Stimulated activated CD8-positive, alpha-beta memory T cell treated with anti-CD3 and anti-CD28 coated beads, Interleukin-2, amount 100 ng/mL, for 1 hour (primary cell): Measurements from ENCODE around the gene CTTNBP2.

Source experiments
- DNase-seq, 2 donors: peaks; one replicate each; pipeline ENCODE4 v3.0.0-alpha.2; 2020; ENCODE audit warnings: low read depth in 2 of 2

CTTNBP2 gene, protein sequence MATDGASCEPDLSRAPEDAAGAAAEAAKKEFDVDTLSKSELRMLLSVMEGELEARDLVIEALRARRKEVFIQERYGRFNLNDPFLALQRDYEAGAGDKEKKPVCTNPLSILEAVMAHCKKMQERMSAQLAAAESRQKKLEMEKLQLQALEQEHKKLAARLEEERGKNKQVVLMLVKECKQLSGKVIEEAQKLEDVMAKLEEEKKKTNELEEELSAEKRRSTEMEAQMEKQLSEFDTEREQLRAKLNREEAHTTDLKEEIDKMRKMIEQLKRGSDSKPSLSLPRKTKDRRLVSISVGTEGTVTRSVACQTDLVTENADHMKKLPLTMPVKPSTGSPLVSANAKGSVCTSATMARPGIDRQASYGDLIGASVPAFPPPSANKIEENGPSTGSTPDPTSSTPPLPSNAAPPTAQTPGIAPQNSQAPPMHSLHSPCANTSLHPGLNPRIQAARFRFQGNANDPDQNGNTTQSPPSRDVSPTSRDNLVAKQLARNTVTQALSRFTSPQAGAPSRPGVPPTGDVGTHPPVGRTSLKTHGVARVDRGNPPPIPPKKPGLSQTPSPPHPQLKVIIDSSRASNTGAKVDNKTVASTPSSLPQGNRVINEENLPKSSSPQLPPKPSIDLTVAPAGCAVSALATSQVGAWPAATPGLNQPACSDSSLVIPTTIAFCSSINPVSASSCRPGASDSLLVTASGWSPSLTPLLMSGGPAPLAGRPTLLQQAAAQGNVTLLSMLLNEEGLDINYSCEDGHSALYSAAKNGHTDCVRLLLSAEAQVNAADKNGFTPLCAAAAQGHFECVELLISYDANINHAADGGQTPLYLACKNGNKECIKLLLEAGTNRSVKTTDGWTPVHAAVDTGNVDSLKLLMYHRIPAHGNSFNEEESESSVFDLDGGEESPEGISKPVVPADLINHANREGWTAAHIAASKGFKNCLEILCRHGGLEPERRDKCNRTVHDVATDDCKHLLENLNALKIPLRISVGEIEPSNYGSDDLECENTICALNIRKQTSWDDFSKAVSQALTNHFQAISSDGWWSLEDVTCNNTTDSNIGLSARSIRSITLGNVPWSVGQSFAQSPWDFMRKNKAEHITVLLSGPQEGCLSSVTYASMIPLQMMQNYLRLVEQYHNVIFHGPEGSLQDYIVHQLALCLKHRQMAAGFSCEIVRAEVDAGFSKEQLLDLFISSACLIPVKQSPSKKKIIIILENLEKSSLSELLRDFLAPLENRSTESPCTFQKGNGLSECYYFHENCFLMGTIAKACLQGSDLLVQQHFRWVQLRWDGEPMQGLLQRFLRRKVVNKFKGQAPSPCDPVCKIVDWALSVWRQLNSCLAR (N-terminal part only)

GRCh38 chr7:117873310-117874190, at the start of gene CTTNBP2:
TSS of gene CTTNBP2 (minus strand) at chr7:117873441. CDS start at chr7:117873415, 26 bp downstream.
- no peak for DNase-seq

DNA sequence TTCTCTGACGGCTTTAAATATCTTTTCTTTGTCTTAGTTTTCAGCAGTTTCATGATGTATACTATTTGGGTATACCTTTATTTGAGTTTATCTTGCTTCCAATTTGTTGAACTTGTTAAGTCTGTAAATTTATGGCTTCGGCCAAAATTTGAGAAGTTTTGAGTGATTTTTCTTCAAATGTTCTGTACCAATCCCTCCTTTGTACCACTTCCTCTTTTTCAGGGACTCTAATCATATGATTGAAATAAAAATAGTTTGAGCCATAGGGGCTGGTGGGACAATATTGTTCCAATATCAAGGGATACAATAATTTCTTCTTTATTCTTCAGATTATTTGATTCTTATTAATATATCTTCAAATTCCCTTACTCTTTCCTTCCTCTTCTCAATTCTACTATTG, 43.1 kb upstream of the CTTNBP2 start:
- DNase-seq: no peak

- DNase-seq: no peak
These were observed 39.2 kb upstream of the CTTNBP2 start for GRCh38 chr7:117912421-117912820.

DNA sequence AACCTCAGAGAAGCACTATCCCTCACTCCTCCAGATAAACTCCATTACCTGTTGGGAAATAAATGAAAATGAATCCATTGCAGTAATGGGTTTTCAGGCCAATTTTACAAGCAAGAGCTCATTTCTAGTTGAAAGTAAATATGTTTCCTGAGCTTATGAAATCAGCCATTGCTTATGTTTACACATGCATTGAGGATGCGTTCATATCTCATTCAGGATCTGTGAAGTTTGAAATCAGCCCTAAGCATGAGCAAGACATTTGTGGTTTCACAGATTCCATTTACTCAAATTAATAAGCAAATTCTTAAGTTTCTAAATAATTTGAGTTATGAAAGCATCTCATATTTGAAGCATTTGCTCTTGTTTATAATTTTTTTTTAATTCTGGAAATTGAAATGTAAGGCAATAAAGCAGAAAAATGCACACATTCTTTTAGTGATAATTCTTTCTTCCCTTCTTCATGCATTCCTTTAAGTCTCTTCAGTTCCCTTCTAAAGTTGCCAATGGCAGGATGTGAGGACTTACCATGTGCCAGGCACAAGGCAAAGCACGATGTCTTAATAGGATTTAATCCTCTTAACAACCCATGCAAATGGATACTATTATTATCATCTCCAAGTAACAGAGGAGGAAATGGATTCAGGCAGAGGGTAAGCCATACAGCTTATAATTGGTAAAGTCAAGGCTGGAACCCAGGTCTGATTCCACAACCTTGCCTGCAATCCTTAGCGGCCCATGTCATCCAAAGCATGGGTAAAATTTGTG, 35.0 kb upstream of the CTTNBP2 start:
- no peak for DNase-seq

DNA sequence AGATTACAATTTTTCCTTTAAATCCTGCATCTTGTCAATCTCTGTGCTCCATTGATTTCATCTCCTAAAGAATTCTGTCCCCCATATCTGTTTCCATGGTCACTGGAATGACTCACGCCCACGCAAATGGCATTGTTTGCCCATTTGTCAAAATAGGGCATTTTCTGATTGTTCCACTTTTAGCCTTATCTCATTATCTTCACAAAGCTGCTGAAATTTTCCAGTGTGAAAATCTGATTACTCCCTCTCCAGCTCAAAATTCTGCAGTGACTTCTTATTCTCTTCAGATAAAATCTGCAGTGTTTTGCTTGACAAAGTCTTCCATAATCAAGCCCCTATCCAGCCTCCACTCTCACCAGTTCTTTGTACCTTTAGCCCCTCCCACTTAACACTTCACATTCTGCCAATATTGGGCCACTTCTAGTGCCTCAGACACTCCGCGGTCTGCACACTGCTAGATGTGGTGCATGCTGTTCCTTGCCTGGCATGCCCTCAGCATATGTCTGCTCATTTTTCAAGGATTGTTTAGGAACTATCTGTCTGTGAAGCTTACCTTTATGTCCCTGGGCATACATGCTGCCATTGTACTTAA, 33.9 kb upstream of the CTTNBP2 start:
- no peak for DNase-seq

- DNase-seq: no peak
These were observed 29.2 kb upstream of the CTTNBP2 start for GRCh38 chr7:117902314-117902889.

DNA sequence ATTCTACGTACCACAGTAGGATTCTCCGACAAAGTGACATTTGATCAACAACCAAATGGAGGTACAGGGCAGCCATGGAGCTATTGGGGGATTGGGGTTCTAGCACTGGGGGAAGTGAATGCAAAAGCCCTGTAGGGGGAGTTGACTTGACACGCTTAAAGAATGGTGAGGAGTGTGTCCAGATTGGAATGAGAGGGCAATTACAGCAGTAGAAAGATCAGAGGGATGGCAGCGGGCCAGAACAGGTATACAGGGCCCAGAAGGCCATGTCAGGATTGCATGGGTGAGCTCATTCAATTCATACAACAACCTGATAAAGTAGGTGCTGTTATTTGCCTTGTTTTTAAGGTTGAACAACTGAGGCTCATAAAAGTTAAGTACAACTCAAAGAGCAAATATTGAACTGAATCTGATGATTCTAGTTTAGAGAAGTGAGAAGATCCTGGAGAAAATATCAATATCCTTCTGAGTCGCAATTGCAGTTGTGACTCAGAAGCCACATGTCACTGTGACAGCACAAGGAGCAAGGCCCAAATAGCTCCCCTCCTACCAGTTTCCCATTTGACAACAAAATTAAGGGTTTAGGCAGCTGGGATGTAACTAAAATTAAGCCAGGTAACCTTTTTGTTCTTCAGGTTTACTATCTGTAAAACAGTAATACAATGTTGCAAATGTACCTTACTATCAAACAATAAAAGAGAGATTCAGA, 28.0 kb upstream of the CTTNBP2 start:
- no peak for DNase-seq

- no peak for DNase-seq
These were observed 23.1 kb upstream of the CTTNBP2 start for GRCh38 chr7:117896339-117896738.

GRCh38 chr7:117895276-117895675, 22.0 kb upstream of the CTTNBP2 start:
- no peak for DNase-seq

DNA sequence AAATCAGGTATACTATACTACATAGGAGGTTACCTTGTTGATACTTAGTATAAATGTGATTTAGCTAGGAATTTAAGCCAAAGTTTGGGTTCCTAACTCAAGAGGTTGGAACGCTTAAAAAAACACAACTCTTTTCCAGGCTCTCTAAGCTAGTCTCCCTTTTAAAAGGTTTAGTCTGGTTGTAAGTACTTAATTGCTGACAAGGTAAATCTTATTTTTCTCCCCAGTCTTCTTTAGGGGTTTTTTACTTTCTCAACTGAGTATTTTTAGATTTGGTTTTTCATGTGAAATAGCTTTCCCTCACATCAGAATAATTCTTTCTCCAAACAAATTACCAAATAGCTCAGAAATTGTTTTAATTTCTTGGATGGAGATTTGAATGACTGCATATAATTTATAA, 20.8 kb upstream of the CTTNBP2 start:
- no peak for DNase-seq

- DNase-seq: no peak
These were observed 19.6 kb upstream of the CTTNBP2 start for GRCh38 chr7:117892821-117893220.

DNA sequence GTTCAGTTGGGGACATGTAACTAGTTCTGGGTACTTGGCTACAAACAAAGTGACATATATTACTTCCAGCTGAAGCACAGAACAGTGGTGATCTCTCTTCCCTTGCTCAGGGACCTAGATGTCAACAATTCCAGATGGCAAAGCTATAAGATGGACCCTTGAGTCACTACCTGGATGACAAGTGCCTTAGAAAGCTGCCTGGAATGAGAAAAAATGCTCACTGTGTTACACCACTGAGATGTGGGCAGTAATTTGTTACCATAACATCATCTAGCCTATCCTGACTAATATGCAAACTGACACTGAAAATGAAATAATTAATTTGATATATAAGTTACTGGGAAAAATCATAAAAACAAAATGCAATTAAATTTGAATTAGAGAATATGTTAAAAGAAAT, 16.4 kb upstream of the CTTNBP2 start:
- no peak for DNase-seq

GRCh38 chr7:117888627-117889026, 15.4 kb upstream of the CTTNBP2 start:
- no peak for DNase-seq

- no peak for DNase-seq
These were observed 9.4 kb upstream of the CTTNBP2 start for GRCh38 chr7:117882594-117882993.

- DNase-seq: no peak
These were observed 3.5 kb upstream of the CTTNBP2 start for GRCh38 chr7:117876761-117877160.

- DNase-seq: no peak
These were observed 2.3 kb upstream of the CTTNBP2 start for GRCh38 chr7:117875566-117875965.

DNA sequence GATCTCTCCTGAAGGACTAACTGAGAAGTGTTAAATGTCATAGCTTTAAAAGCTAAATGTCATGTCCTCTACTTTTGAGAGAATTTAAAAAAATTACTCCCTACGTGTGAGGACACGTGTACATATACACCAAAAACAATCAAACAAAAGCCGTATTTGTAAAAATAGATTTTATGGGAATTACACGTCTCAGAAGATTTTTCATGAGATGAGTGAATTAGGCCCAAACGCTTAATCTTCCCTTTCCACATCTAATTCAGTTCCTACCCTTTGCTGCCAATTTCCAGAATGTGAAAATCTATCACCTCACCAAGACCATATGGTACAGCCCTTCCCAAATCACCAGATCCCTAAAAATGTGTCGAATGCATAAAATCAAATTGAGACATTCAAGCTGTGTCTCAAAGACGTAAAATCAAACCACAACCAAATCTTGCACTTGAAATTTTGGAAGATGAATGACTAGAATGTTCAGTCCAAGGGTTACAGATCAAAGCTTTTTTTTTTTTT, 1.0 kb upstream of the CTTNBP2 start:
- no peak for DNase-seq

DNA sequence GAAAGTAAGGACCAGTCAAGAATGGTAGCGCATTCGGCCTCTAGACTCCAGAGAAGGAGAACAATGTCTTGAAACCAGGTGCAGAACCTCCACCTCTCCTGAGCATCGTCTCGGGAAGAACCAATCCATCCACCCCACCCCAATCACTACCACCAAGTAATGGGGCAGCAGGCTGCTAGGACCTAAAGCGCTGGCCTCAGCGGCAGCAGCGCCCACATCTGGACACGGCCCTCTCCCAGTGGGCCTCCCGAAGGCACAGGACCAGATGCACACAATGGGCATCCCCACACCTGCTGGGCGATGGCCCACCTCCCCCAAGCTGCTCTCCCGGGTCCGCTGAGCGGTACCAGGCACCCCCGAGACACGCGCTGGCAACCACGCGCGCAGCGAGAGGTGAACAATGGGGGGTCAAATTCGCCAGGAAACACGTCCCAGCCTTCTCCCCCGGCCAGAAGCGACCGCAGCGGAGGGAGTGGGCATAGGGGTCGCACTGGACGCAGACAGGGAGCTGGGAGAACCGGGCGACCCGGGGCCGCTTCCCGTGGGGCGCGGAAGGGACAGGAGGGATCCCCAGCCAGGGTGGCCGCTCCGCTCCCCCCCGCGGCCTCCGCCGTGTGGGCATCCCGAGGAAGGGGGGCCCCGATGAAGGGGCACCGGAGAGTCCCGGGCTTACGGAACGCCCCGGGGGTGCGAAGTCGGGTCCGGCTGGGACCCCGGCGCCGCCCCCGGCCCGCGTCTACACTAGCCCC, 506 bp downstream of the CTTNBP2 start:
- no peak for DNase-seq
